SW 1271 (cell line): Measurements from ENCODE around the gene CYTH1.
A peak's percentile ranks its signal among the peaks of the same experiment; 100 is the strongest.

Experiments used
- DNase-seq, 2 experiments: peaks; one replicate each; lab custom pipeline; 2025; lab: John Stamatoyannopoulos, UW

CYTH1 gene

GRCh38 chr17:78716292-78716691 is 65.8 kb downstream of the CYTH1 start:
- no peak for DNase-seq

DNA sequence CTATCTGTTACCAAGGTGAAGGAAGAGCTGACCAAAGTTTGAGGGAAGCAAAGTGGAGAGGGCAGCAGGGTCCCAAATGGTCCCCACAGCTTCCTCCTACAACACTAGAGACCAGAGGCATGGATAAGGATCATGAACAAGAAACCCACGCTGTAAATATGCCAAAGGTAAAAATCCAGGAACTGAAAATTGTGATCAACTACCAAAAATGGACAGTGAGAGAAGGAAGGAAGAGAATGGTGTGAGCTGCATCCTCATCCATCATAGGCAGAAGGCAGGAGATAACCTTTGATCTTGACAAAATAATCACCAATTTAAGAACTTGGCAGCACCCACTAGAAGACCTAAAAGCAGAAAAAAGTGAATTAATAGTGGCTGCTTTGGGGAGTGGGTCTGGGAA is 66.2 kb downstream of the CYTH1 start:
- DNase-seq = no peak

- no peak for DNase-seq
These were observed 66.9 kb downstream of the CYTH1 start for GRCh38 chr17:78715000-78715771.

- DNase-seq = no peak
These were observed 67.5 kb downstream of the CYTH1 start for GRCh38 chr17:78714534-78714933.

DNA sequence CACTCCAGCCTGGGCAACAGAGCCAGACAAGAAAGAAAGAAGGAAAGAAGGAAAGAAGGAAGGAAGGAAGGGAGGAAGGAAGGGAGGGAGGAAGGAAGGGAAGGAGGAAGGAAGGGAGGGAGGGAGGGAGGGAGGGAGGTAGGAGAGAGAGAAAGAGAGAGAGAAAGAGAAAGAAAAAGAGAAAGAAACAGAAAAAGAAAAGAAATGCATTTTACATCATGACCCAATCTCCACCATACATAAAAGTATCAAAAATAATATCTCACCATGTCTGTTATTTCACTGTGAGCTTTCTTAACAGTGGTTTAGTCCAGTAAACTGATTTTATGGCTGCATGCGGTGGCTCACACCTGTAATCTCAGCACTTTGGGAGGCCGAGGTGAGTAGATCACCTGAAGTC is 70.0 kb downstream of the CYTH1 start:
- no peak for DNase-seq

GRCh38 chr17:78710607-78711006 is 71.5 kb downstream of the CYTH1 start:
- DNase-seq = no peak

GRCh38 chr17:78709751-78710181 is 72.3 kb downstream of the CYTH1 start:
- DNase-seq = no peak

DNA sequence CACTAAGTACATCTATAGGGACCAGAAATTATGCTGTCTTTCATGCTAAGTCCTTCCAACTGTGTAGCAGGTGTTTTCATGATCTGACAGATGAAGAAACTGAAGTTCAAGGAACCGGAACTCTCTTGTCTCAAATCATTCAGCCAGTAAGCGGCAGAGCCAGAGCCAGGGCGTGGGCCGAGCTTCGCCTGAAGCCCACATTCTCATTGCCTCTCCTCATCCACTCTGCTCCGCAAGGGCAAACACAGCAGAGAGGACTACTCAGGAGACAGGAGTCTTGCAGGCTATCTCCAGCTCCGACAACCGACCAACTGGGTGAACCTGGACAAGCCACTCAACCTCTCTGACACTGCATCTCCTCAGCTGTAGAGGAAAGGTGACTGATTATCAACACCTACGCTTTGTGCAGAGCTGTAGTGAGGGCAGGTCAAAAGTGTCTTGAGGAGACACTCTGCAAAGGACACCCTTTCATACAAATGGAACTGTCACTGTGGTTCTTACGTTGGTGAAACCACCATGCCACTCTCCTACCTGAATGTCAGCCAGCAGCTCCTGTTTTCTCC is 72.9 kb downstream of the CYTH1 start:
- DNase-seq = no peak

DNA sequence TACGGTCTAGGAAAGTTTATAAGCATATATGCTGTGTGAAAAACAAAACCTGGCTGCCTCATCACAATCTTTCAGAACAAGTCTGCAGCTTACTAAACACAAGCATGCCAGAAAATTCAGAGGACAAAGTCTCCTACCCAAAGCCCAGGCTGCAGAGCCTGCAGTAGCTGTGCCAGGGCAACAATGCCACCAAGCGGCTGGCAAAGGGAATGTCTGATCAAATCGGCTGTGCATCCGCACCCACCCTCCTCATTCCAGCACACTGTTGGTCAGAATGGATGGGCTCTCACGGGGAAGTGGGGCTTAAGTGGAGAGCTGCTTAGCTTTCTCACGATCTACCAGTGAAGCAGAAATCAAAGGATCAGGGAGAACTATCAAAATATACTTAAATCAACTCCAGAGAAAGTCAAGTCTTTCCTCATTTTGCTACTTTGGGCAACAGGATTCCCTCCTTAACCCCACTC is 73.5 kb downstream of the CYTH1 start:
- peak in 1 of 2 experiments; percentile 66 for DNase-seq

GRCh38 chr17:78707923-78708322 is 74.2 kb downstream of the CYTH1 start:
- DNase-seq = no peak

GRCh38 chr17:78707016-78707415 is 75.1 kb downstream of the CYTH1 start:
- no peak for DNase-seq

DNA sequence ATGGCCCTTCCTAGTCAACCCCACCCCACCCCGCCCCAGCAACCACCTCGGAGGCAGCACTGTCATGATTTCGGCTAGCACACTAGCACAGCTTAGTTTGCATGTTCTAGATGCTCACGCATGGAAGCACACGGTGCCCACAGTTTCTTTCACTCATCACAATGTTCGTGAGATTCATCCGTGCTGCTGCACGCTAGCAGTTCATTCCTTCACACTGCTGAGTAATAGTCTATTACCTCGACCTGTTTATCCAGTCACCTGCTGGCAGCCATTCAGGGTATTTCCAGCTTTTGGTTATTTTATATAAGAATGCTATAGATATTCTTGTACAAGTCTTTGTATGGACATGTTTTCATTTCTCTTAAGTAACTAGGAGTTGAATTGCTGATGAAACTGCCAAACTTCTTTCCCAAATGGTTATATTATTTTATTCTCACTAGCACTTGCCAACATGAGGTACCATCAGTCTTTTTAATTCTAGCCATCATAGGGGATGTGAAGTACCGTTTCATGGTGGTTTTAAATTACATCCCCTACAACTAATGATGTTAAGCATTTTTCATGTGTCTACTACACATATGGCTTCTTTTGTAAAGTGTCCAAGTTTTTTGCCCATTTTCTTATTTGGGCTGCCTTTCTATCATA is 75.7 kb downstream of the CYTH1 start:
- no peak for DNase-seq

GRCh38 chr17:78705071-78705470 is 77.0 kb downstream of the CYTH1 start:
- DNase-seq = no peak

- no peak for DNase-seq
These were observed 77.5 kb downstream of the CYTH1 start for GRCh38 chr17:78704594-78704993.

- DNase-seq = no peak
These were observed 84.3 kb downstream of the CYTH1 start for GRCh38 chr17:78697554-78698343.

- no peak for DNase-seq
These were observed 85.0 kb downstream of the CYTH1 start for GRCh38 chr17:78697122-78697521.

DNA sequence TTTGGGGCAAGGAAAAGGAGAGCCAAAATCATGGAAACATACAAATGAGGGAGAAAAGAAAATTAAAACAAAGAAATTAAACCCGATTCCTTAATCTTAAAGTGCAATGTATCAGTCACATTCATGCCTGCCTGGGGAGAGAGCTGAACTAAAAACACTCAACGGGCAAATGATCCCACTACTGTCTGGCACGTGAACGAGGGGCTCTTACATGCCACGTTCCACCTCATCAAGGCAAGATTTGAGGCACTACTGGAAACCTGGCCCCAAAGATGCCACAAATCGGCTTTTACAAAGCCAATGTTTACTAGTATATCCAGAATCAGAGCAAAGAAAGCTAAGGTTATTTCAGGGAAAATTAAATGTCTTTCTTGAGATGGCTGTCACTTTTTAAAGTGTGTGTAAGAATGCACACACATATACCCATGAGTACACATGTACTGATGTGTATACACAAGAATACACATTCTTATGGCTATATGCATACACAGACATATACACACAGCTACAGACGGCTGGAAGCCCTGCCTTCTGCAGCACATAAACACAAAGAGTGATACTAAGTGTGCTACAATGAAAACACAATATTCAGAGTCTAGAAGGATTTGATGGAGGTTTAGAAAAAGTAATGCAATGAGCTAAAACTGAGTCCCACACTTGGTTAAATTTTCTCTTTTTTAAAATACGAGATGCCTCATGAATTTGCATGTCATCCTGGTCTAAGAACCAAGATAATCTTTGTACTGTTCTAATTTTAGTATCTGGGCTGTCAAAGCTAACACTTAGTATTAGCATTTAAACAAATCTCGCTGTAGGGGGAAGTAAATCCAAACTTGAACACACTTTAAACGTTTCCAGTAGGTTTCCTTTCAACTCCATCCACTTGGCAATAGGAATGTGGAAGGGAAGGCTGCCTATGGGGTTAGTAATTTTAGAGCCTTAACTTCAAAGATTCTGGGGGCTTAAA is 85.8 kb downstream of the CYTH1 start:
- no peak for DNase-seq

DNA sequence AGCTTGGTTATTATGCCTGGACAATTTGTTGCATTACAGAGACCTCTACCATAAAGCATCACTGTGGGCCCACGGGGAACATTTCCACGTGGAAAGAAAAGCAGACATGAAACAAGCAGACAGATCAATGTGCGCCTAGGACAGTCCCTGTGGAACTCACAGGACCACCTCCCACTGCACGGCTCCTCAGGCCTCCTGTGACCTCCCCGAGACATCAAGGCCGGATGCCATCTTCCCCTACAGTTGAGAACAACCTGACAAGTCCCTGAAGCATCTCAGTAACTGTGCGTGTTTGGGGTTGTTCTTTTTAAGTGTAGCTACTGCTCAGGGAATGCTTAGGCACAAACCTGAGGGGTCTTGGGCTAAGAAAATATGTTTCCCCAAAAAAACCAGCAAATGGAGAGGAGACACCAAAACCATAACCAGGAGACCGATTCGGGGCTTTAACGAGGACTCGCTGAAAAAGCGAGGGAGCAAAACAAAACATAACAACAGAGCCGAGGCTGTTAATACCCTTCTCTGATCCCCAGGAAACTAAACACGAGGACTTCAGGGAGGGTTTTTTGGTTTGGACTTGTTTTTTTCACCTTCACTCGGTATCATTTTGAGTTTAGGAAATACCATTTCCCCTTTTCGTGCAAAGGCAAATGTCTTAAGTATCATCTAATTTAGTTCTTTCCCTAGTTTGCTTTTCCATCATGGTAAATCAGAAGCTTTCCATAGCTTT is 87.1 kb downstream of the CYTH1 start:
- DNase-seq = no peak

DNA sequence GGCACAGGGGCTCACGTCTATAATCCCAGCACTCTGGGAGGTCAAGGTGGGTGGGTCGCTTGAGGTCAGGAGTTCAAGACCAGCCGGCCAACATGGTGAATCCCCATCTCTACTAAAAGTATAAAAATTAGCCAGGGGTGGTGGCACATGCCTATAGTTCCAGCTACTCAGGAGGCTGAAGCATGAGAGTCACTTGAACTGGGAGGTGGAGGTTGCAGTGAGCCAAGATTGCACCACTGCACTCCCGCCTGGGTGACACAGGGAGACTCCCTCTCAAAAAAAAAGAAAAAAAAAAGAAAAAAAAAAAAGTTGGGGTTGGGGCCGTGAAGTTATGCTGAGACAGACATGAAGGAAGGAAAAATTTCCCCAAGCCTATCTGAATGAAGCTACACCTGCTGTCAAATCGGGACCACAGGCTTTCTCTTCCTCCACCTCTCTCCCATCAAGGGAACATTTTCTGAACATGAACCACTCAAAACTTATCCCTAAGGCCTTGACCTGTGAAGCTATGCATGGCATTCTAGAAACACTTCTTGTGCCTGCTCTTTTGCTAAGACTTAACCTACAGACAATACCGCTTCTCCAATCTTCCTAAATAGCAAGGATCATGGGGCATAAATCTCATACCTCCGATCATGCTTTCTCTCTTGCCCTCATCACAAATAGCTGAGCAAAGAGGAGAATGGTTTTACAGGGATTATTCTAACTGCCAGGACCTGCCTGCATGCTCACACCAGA is 88.6 kb downstream of the CYTH1 start:
- DNase-seq = no peak
